H1 (cell line): ENCODE measurements around the gene SH3GL1. TPM values are rescaled to one million over a fixed set of nuclear protein-coding genes. Genes with fewer than 3 reads are reported as not detected.

ENCODE experiments used
- NANOG ChIP-seq: IDR thresholded peaks from 2 replicates; pipeline ENCODE4 v1.6.1; 2011; ENCODE audit warnings: low read length, low read depth, mild to moderate bottlenecking, inconsistent platforms; ENCODE audit not compliant: insufficient read depth, poor library complexity, severe bottlenecking
- TAF7 ChIP-seq: optimal IDR thresholded peaks from 2 replicates; pipeline ENCODE3; 2011; ENCODE audit warnings: low read depth, mild to moderate bottlenecking, inconsistent platforms, low read length, moderate library complexity, borderline replicate concordance
- polyA plus RNA-seq, 7 experiments: library from polyadenylated mRNA; depleted of rRNA in 3 of 7; stranded (reverse) in 5 of 7; unstranded in 2 of 7; fragments of >200 nt in 5 of 7; fragments of 200-250 nt in 2 of 7; gene quantifications; 1 replicate in 5 of 7; 2 replicates in 1 of 7; 4 replicates in 1 of 7; pipeline versions ENCODE4 v1.2.1 to v1.2.3, GENCODE V29; 2011 to 2013; ENCODE audit warnings: missing spikeins in 2 of 7, mixed read lengths in 2 of 7
- total RNA-seq: library from RNA; stranded (reverse); fragmentation: NEBNext Ultra II Directional; extraction: Animal tissue kit (Norgen Biotek cat#: 25700); gene quantifications from 2 replicates; pipeline ENCODE4 v1.2.1, GENCODE V29; 2021

The SH3GL1 gene
- total and polyA plus RNA-seq, 2 of the 8 experiments (the other 6 are each of a cell fraction or from before 2014, with no cell fraction given): 81.5 to 102 TPM

- TF ChIP-seq TAF7 (peak; percentile 65), NANOG (no peak)
- TF ChIP-seq, all 59 proteins: peak for 20
These were observed 2.0 kb upstream of the SH3GL1 start, which contains the start of gene CHAF1A (continued) for GRCh38 chr19:4402171-4403004.
